HG02623 (cell line): ENCODE measurements around the gene VPS41.
"Not testable (repeated sequence)": the region's sequence is repeated elsewhere in the genome, so short reads cannot be mapped to it uniquely, and the experiment has no call there.

Experiments used
- ATAC-seq: cut with Tn5 transposase; IDR thresholded peaks from one replicate; pipeline ENCODE4 v1.9.1; 2021; ENCODE audit warnings: moderate library complexity; ENCODE audit not compliant: unreplicated experiment

VPS41 gene

DNA sequence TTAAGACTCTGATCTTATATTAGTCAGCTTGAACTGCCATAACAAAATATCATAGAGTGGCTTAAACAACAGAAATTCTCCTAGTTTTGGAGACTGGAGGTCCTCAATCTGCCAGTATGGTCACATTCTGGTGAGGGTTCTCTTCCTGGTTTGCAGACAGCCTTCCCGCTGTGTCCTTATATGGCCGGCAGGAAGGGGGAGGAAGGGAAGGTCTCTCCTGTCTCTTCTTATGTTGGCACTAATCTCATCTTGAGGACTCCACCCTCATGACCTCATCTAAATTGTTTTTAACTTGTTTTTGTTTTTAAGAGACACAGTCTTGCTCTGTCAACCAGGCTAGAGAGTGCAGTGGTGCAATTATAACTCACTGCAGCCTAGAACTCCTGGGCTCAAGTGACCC lies 53.1 kb downstream of the VPS41 start:
- no peak for ATAC-seq

DNA sequence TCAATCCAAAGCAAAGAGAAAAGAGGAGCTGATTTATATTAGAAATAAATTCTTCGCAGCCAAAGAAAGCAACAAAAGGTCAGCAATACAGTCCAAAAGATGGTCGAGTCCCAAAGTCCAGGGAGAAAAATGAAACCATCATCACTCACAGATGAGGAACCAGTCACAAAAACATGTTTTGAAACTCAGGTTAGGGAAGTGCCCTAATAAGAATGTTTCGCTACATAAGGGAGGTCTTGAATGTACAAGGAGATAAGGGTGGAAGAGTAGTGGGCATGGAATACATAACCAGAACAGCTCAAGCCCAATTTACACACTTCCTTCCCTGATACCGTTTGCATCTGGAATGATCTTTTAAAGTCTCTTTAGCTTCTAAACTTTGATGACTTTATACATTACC lies 53.6 kb downstream of the VPS41 start:
- no peak for ATAC-seq

DNA sequence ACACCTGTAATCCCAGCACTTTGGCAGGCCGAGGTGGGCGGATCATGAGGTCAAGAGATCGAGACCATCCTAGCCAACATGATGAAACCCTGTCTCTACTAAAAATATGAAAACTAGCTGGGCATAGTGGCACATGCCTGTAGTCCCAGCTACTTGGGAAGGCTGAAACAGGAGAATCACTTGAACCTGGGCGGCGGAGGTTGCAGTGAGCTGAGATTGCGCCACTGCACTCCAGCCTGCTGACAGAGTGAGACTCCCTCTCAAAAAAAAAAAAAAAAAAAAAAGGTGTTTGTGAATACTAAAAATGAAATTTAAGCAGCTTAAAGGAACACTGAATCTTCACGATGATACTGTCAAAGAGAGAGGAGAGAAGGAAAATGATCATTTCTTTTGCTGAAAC lies 54.0 kb downstream of the VPS41 start:
- not testable (repeated sequence) for ATAC-seq

DNA sequence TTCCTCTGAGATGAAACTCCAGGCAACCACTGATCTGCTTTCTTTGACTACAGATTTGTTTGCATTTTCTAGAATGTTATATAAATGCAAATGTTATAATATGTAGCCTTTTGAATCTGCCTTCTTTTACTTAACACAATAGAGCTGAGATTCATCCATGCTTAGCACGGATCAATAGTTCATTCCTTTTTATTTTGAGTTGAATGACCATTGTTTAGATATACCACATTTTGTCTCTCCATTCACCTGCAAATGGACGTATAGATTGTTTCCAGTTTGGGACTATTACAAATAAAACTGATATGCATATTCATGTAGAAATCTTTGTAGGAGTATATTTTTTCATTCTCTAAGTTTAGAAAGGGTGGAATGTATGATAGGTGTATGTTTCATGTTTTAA lies 57.7 kb downstream of the VPS41 start:
- no peak for ATAC-seq

DNA sequence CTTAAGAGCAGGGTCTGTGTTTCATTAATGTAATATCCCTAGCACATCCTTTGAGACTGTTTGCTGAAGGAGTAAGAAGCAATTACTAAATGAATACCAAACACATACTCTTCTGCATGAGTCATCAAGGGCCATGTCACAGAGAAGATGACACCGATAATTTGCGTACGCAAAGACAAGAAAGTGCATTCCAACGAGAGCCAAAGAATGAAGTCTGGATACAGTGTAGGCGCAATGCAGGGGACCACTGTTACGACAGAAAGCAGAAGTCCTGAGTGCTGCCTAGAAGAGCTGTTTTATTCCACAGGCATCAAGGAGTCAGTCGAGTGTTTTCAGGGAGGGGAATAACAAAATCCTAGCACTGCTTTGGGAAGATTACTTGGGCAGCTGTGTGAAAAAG lies 62.7 kb downstream of the VPS41 start:
- ATAC-seq, result no peak

DNA sequence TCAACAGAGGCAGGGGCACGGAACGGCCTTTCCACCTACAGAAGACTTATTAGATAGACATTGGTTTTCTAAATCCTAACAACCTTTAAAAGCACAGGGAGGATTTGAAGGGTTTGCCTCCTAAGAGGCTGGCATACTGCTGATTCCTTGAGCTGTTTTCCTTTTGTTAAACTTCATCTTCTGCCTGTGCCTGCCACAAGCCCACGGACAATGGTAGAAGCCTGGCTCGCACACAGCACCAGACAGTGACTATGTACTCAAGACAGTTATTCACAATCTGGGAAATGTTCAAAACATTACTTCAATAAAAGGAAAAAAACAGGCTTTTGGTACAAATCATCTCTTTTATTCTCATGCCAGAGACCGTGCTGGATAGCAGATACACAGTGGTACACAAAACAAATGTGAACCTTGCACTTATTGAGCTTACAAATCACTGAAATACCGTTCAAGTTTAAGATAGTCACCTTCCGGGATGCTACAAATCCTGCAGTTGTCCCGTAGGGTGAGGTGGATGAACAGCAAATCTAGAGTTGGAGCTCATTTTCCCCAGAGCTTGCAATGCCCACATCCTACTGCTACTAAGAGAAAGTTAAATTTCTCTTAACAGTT lies 63.9 kb downstream of the VPS41 start:
- ATAC-seq, result no peak

DNA sequence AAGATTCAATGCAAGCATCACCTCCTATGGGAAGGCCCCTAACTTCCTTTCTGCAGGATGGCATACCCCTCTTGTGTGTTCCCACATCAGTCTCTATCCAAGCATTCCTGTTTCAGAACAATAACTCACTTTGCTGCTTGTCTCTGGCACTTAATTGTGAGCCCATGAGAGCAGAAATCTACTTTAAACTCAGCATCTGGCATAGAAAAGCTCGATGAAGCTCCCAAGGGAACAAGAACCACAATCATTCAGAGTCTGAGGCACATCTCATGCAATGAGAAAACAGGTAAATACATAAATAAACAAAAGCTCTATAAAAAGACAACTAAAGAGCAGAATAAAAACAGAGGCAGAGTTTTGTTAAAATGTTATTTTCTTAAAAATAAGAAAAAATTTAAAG lies 66.2 kb downstream of the VPS41 start:
- no peak for ATAC-seq

DNA sequence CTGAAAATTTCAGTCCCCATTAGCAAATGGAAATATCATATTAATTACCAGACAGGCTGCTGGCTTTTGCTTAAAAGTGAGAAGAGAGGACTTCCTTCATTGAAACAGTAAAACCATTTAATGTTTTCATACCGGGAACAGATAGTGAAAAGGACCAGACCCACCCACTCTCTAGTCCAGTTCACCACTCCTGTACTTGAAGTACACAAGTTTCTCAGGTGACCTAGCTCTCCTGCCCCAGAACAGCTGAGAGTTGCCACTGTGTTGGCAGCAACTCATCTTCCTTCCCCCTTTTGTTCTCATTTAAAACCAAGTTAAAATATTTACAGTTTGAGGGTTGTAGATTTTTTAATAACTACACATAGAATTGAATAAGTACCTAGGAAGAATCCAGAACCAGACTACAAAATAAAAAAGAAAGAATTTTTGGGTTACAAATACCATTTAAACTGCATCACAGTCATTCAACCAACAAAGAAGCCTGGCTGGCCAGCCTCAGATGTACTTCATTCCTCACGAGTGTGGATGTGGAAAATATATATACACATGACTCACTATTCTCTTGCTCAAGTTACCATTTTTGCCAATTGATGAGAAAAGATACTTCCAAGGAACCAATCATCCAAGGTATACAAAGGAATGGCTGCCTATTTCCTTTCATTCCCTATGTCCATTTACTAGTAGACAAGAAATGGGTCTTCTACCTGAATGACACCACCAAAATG lies 68.1 kb downstream of the VPS41 start:
- no peak for ATAC-seq

DNA sequence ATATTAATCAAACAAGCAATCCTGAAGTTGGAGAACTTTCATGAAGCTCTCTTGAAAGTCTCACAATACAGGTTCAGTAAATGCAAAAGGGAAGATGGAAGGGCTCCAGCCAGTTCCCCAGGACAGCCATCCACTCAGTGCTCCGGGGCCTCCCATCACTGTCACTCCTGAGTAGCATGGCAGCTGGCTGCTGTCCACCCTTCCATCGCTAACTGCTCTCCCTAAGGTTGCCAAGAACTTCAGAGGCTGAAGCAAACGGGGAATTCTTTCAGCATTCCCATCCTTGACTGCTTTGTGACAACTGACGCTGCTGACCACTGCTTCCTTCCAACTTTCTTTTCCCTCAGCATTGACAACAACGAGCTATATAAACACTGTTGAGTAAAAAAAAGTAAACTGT lies 69.1 kb downstream of the VPS41 start:
- no peak for ATAC-seq

DNA sequence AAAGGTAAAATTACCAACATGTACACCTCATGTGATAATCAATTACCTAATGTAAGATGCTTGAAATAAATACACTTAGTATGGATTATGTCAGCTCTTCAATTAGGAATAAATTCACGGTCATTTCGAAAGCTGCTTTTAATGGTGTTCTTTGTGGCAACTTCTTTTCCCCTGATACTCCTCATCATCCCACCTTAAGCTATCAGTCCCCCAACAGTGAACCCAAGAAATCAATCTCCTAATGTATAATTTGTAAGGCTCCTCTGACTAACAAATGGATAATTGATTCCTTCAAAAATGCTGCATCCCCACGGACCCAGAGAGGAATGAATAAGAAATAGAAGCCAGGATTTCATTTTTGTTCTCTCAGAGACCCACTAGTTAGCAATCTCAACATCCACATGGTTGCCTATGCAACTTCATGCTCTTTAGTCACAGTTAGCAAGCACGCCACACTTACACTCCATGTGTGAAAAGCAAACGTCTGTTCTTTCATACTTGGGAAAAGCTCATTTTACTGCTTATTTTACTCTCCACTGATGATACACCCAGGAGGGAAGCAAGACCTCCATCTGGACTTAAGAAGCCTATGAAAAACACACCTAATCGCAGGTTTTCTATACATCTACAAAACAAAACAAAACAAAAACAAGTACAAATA lies 70.1 kb downstream of the VPS41 start:
- no peak for ATAC-seq

DNA sequence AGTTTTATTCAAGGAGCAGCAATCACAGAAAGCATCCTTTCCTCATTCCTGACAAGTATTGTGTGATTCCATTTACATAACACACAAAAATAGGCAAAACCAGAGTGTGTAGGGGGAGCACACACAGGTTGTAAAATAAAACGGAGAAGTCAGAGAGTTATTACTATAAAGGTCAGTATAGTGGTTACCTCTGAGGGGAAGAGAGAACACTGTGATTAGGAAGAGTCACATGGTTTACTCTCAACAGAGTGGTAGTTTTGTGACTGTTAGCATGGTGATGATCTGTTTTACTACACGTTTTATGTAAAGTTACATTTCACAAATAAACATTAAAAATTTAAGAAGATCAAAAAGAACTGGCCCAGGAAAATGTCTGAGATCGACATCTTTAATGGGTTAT lies 74.6 kb downstream of the VPS41 start:
- ATAC-seq, result no peak

DNA sequence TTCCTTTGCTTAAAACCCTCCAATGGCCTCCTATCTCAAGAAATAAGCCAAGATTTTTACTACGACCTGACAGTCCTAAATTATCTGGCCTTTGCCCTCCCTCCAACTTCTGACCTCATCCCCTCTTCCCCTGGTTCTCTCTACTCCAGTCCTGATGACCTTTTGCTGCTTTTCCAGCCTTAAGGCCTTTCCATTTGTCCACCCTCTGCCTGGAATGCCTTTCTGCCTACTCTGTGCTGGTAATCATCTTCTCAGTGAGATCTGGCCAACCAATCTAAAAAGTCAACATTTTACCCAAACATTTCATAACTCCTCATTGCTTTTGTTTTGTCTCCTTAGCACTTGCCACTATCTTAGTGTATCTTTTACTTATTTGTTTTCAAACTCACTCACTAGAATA lies 75.7 kb downstream of the VPS41 start:
- no peak for ATAC-seq

DNA sequence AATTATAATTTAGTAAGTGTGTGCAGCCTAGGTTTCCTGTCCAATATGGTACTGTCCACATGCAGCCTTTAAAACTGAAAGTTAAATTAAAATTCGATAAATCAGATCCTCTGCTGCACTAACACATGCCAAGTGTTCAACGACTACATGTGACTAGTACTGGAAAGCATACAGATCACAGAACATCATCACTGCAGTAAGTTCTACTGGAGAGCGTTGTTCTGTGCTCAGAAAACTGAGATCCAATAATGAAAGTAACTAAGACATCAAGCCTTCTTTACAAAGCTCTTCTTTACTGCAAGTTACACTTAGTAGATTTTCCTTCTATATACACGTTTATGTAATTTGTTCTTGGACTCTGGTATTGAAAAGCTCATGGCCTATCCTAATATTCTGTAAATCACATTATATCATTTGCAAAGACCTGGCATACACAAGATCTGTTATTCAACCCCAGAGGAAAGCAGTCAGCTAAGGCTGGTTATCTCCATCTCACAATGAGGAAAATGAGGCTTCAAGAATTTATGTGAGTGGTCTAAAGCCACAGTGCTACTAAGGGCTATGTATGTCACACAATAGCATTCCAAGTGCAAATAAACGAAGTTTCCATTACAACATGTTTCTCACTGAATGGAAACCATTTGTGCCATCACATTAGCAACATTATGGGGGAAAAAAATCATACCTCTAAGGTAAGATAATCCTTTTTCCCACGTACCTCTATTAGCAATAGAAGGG lies 77.6 kb downstream of the VPS41 start:
- no peak for ATAC-seq

DNA sequence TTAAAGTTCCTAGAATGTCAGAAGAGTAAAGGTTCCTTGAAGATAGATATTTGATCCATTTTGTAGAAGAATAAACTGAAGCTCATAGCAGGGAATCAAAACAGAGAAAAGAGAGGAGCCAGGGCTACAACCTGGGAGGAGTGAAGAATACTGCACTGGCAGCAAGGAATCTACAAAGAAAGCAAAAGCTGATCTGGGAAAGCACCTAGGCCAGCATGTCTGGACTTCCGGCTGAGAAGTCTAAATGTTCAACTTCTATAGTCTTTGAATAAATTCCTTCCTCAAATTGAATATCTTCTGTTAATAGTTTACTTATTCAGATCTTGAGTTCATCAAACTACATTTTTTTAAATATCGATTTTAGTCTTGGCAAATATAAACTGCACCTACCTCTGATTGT lies 78.2 kb downstream of the VPS41 start:
- ATAC-seq, result no peak

DNA sequence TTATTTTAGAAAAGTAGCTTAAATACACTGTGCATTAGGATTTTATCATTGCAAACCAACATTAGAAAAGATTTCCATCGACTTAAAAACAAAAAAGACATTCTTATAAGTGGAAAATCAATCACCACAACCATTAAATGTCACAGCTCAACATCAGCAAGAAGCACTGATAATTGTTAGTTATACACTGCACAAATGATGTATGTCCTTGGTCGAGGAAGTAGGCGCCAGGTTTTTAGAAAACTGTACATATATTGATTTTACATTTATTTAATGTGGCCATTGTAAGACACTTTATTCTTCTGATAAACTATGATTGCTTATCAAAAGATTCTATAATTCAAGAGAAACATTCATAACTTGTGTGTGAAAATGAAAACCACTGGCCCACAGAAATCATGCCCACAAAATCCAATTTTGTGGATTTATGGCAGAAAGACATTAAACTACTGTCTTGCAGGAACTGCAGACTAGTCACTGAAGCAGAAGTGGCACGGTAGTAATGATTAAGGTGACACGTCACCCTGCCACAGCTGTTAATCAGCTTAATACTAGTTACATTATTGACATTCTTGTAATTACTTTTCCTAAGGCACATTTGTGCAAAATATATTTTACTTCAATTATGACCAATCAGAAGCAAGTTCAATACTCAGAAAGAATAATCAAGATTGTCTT lies 79.4 kb downstream of the VPS41 start:
- ATAC-seq, result no peak

DNA sequence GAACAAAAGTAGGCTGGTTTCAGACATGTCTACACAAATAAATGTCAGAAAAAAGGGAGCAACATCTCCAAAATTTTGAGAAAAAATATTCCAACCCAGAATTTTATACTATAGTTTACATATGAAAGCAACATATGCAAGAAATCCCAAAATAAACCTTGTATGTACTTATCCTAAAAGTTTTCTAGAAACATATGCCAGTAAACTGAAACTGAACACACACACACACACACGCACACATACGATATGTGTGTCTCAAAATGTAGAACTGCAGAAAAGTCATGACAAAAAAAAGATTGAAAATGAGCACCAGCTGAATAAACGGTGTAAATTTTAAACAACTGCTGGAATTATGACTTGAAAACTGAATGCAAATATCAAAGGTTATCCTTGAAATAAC lies 81.0 kb downstream of the VPS41 start:
- no peak for ATAC-seq

DNA sequence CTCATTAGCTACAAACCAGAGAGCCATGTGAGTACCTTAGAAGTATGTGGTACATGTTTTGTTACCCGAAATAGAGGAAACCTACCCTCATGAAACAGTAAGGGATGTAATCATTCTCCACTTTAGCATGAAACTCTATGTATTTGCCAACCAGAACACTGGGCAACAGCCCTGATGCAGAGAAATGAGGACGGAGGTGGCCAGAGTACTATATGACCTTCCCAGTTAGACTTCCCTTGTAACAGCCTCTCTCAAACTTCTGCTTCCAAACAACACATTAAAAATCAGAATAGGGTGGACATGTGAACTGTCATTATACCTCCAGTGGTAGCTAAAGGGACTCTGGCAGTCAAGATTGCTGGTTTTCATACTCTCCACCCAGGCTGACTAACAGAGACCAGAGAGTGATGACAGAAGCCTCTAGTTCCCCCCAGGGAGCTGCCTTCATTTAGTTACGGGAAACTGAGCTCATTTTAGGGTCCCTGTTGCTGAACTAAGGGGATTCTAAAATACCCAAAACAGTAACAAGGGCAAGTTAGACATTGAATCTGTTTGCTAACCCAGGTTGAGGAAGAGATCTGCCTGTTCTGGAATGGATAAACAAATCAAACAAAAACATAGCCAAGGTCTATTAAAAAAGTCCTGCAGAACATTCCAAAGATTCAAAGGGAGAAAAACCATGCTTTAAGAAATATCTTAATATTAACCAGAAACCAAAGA lies 83.1 kb downstream of the VPS41 start:
- no peak for ATAC-seq

DNA sequence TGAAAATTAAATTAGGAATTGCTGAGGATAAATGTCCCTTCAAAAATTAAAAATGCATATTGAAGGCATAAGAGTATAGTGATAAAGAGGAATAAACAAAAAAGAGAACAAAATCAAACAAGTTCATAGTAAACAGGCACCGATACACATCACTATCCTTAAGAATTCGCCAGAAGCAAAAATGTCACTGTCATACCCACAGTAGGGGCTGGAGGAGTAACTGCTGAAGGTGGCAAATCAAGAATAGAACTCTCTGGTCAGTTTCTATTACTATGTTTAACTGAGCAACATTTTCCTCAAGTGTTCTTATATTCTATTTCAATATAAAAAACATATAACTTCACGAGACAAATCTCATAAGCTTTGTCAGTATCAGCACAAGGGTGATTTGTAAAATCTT lies 84.0 kb downstream of the VPS41 start:
- ATAC-seq, result no peak

DNA sequence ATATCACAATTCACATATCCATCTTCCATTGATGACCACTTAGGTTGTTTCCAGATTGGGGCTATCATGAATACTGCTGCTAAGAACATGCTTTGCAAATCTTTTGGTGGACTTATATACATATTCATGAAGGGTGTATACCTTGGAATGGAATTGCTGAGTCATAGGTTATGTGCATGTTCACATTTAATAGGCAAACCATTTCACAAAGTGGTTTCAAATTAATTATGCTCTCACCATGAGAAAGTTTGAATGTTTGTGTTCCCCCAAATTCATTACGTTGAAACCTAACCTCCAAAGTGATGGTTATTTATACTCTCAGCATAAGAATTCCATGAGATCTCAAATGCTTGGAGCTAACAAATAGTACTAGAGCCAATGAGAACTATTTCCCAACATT lies 86.4 kb downstream of the VPS41 start:
- ATAC-seq, result no peak

DNA sequence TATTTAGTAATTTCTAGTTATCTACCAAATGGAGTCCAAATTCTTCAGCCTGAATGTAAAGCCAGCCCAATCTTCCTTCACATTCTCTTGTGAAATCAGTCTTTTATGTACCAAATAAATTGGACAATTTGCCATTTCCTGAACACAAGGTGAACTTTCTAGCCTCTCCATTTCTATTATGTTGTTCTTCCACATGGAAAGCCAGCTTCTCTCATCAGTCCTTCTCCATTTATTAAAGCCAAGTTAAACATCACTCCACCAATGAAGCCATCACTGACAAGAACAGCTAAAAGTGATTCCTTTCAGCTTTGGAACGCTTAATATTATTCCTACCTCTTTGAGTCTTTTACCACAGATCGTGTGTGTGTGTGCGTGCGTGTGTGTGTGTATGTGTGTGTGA lies 88.4 kb downstream of the VPS41 start:
- ATAC-seq, result no peak

DNA sequence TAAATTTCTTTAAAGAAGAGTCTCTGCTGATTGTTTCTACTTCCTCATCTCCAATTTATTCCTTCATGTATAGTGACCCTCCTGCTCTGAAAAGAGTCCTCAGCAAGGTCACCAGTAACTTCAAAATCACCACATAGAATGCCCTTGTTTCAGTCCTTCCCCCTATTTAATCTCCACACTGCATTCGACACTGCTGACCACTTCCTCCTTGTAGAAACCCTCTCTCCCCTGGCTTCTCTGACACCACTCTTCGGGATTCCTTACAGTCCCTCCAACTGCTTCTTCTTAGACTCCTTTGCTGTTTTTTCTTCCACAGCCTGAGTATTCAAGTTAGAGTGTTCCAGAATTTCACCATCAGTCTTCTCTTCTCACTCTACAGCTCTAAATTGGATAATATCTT lies 89.5 kb downstream of the VPS41 start:
- ATAC-seq, result no peak
